NCI-H524 treated with DMSO at 0.1 percent for 48 hours (cell line): ENCODE results near the gene DHX16.
"Not testable (repeated sequence)": the region's sequence is repeated elsewhere in the genome, so short reads cannot be mapped to it uniquely, and the experiment has no call there.

Source experiments
- DNase-seq: peaks from one replicate; lab custom pipeline; 2025; lab: John Stamatoyannopoulos, UW

DHX16 gene

GRCh38 chr6:30672445-30673253 is at the start of gene DHX16:
Gene DHX16 (minus strand): TSS chr6:30673006. CDS start chr6:30672841, 165 bp downstream.
- DNase-seq: peak; percentile 92

GRCh38 chr6:30722025-30722279 is 49.1 kb upstream of the DHX16 start:
- DNase-seq: not testable (repeated sequence)

GRCh38 chr6:30721198-30722024 is 48.6 kb upstream of the DHX16 start:
- peak; percentile 47 for DNase-seq

- DNase-seq: peak; percentile 22
Measured at GRCh38 chr6:30720738-30721197, 48.0 kb upstream of the DHX16 start.

DNA sequence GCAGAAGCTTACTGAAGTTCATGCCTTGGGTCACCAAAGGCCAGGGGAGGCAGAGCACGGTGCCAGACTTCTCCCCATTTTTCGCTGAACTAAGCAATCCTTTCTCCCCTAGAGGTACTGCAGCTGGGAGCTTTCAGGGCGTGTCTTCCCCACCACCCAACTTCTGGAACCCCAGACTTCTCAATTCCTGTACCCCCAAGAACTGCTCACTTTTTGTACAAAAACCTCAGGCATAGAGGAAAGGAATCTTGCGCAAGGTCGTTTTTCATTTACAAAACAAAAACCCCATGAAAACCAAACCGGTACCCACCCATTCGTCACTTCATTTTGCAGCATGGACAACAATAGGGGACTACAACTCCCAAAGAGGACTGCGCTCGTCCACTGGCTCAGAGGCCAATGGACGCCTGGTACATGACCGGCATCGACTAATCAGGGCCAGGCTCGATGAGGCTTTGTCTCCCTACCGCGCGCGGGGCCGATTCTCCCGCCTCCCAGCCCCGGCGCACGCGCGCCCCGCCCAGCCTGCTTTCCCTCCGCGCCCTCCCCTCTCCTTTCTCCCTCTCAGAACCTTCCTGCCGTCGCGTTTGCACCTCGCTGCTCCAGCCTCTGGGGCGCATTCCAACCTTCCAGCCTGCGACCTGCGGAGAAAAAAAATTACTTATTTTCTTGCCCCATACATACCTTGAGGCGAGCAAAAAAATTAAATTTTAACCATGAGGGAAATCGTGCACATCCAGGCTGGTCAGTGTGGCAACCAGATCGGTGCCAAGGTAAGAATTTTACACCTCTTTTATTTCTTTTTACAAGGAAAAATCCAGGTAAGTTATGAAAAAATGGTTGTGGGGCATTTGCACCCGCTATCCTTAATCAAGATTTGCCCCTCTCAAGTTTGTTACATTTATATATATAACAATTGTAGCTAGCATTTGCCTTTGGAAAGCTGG is 47.3 kb upstream of the DHX16 start, which contains the start of gene TUBB:
Gene TUBB, plus strand, starts transcription at position 562 of the 947 bp plus-strand sequence. Its CDS starts 155 bp downstream, at position 717.
- DNase-seq: peak; percentile 89

GRCh38 chr6:30719356-30719755 is 46.5 kb upstream of the DHX16 start:
- DNase-seq: no peak

- DNase-seq: not testable (repeated sequence)
Measured at GRCh38 chr6:30717845-30718720, 45.3 kb upstream of the DHX16 start.

DNA sequence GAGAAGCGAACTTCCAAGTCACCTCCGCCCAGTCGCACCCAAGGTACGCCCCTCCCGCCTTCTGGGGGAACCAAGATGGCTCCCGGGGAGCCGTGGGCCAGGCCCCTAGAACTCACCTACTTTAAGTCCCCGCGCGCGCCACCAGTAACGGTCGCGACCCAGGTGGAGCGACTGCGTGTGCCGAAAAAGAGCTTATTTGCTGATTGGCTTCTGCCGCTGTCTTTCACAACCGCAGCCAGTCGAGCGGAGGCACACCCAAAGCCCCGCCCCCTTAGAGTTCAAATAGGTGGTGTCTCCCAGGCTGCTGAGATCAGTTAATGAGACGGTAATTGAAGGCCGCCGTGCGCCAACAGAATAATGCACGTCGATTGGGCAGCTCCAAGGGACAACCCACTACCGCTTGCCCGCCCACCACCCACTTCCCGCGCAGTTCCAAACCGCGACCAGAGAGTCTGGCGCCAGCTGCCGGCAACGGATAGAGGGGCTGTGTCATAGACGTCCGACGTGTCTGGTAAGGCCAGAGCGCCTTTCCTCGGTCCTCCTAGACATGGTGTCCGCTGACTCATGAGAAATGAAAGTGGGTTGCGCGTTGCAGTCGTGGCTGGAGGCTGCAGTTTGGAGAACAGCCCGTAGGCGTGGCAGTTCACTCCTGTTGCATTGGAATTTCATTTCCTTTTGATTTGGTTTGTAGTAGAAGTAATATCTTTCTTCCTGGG is 44.5 kb upstream of the DHX16 start, which contains the start of gene MDC1:
Gene MDC1, minus strand, starts transcription at position 153 of the 716 bp plus-strand sequence. CDS start 2,106 bp downstream, outside the sequence.
- DNase-seq: peak; percentile 99

DNA sequence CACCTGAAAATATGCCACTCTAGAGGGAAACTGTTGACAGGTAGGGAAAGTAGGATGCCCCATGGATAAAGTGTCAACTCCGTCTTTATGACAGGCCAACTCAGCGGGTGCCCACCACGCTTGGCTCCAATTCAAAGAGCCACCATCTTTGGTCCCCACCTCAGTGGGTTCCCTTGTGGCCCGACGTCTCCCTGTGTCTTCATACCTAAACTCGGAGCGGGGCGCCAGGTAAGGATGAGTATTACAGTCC is 44.0 kb upstream of the DHX16 start:
- DNase-seq: no peak

DNA sequence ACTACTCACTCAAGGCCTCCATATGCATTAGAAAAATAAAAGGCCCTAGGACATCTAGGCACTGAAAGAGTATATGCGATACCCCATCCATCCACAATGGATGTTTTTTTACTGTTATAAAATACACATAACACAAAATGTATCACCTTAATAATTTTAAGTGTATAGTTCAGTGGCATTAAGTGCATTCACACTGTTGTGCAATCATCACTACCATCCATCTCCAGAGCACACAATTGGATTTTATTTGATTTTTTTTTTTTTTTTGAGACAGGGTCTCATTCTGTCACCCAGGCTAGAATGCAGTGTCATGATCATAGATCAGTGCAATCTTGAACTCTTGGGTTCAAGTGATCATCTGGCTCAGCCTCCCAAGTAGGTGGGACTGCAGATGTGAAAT is 41.5 kb upstream of the DHX16 start:
- DNase-seq: no peak

- no peak for DNase-seq
Measured at GRCh38 chr6:30712441-30712945, 39.7 kb upstream of the DHX16 start.

GRCh38 chr6:30711758-30712380 is 39.1 kb upstream of the DHX16 start:
- DNase-seq: no peak

GRCh38 chr6:30709101-30709868 is 36.5 kb upstream of the DHX16 start:
- no peak for DNase-seq

DNA sequence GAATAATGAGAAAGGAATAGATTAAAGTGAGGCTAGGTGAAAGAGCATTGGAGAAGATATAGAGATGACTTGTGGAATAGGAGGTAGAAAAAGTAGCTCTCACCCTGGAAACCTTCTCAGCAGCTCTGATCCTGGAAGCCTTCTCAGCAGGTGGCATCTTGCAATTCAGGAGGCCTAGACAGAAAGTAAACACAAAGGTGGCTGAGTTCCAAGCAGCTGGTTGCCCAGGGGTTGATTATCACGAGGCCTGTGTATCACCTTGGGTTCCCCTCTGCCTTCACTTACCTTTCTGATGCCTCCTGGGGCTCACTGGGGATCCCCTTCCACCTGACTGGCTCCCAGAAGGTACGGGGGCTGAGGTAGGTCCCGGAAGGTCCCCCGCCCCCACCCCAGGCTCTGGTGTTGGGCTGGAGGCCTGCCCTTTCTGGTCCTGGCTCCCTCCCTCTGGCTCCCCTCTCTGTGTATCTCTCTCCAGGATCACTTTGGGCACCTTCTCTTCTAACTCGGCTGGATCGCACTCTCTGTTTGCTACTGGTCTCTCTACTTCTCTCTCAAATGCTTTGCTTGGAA is 34.6 kb upstream of the DHX16 start:
- DNase-seq: no peak

GRCh38 chr6:30705620-30706019 is 32.8 kb upstream of the DHX16 start:
- DNase-seq: no peak

DNA sequence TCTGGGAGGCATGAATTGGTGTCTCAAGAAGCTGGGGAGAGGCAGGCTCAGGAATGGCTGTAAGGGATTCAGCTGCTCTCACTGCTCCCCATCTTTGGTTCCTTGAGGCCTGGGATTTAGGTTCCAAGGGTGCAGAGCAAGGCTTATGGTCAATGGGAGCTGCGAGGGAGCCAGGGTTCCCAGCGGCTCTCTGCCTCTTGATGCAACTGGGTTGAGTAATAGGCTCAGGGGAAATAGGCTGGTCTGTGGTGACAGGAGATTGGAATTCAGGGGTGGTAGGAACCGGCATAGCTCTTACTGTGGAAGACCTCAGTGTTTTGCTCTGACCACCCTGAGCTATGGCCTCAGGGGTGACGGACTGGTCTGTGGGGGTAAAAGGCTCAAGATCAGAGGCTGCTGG is 31.0 kb upstream of the DHX16 start:
- no peak for DNase-seq

GRCh38 chr6:30703011-30703410 is 30.2 kb upstream of the DHX16 start:
- no peak for DNase-seq

- DNase-seq: no peak
Measured at GRCh38 chr6:30700340-30700739, 27.5 kb upstream of the DHX16 start.

- DNase-seq: no peak
Measured at GRCh38 chr6:30696432-30696831, 23.6 kb upstream of the DHX16 start.
